Thyroid gland (tissue), 4 donors: ENCODE measurements around the gene NKAIN4.

ENCODE experiments used
- POLR2A ChIP-seq, 2 donors: fragments of 450-650 bp; IDR thresholded peaks; one replicate each; pipeline ENCODE4 v1.6.1; 2017; ENCODE audit warnings: antibody characterized with exemption in 2 of 2, mild to moderate bottlenecking in 2 of 2, moderate library complexity in 1 of 2
- TF ChIP-seq, protein P1 (sequence below), 6 experiments: fragments of 200-600 bp in 3 of 6; fragments of 450-650 bp in 3 of 6; sonication (generic) in 3 of 6; IDR thresholded peaks; one replicate each; pipeline ENCODE4 v1.5.1; 2016 to 2019; ENCODE audit warnings: antibody characterized with exemption in 6 of 6, mild to moderate bottlenecking in 2 of 6, inconsistent platforms in 1 of 6, moderate library complexity in 1 of 6

DNA sequence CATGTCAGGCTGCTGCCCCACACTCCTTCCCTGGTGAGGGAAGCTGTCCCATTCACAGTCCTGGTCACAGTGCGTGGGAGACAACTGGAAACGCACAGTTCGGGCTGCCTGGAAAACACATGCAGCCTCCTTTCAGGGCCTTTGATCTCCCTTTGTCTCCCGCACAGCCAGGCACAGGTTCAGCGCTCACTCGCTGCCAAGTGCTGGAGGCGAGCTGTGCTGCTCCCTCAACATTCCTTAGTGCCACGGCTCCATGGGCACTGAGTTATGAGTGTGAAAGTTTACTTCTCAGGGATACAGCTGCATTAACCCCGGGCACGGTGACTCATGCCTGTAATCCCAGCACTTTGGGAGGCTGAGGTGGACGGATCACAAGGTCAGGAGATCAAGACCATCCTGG lies 47.4 kb downstream of the NKAIN4 start:
- TF ChIP-seq, protein P1, sequence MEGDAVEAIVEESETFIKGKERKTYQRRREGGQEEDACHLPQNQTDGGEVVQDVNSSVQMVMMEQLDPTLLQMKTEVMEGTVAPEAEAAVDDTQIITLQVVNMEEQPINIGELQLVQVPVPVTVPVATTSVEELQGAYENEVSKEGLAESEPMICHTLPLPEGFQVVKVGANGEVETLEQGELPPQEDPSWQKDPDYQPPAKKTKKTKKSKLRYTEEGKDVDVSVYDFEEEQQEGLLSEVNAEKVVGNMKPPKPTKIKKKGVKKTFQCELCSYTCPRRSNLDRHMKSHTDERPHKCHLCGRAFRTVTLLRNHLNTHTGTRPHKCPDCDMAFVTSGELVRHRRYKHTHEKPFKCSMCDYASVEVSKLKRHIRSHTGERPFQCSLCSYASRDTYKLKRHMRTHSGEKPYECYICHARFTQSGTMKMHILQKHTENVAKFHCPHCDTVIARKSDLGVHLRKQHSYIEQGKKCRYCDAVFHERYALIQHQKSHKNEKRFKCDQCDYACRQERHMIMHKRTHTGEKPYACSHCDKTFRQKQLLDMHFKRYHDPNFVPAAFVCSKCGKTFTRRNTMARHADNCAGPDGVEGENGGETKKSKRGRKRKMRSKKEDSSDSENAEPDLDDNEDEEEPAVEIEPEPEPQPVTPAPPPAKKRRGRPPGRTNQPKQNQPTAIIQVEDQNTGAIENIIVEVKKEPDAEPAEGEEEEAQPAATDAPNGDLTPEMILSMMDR (IDR thresholded peaks at IDR 0.05) = no peak
- TF ChIP-seq POLR2A (IDR thresholded peaks at IDR 0.05) = no peak
